ENCODE results near the gene TPSAB1.

GRCh38 chr16:1287982-1288670 is 47.6 kb downstream of the TPSAB1 start:
- TF ChIP-seq CEBPB (IDR thresholded peaks at IDR 0.05; ENCODE audit: low read depth) = no peak
- TF ChIP-seq ZNF274 (IDR thresholded peaks at IDR 0.05; ENCODE audit: low read depth, low read length) = no peak

All from HCT116 (cell line).